Neuronal stem cell (in vitro differentiated cells): ENCODE measurements around the gene STARD13.

ENCODE experiments used
- DNase-seq: peaks from one replicate; pipeline ENCODE4 v3.0.0-alpha.2; 2013; ENCODE audit warnings: low spot score
- H2AFZ ChIP-seq: one replicate; pipeline ENCODE4 v1.6.1; 2013; ENCODE audit warnings: mild to moderate bottlenecking, low read length, inconsistent platforms
- H2AK5ac ChIP-seq: 2 replicates; pipeline ENCODE4 v1.6.1; 2013; ENCODE audit warnings: low read depth, mild to moderate bottlenecking, inconsistent platforms, low read length, moderate library complexity, mixed read lengths
- H2BK120ac ChIP-seq: 2 replicates; pipeline ENCODE4 v1.6.1; 2013; ENCODE audit warnings: low read depth, mild to moderate bottlenecking, inconsistent platforms, low read length, moderate library complexity, mixed read lengths
- H2BK12ac ChIP-seq: one replicate; pipeline ENCODE4 v1.6.1; 2013; ENCODE audit warnings: low read length, inconsistent platforms
- H2BK15ac ChIP-seq: 2 replicates; pipeline ENCODE4 v1.6.1; 2013; ENCODE audit warnings: mild to moderate bottlenecking, low read length, inconsistent platforms, mixed read lengths
- H2BK5ac ChIP-seq: one replicate; pipeline ENCODE4 v1.6.1; 2013; ENCODE audit warnings: inconsistent platforms, mild to moderate bottlenecking, low read length, moderate library complexity
- H3K14ac ChIP-seq: one replicate; pipeline ENCODE4 v1.6.1; 2013; ENCODE audit warnings: low read length, inconsistent platforms
- H3K18ac ChIP-seq: 2 replicates; pipeline ENCODE4 v1.6.1; 2013; ENCODE audit warnings: low read length, inconsistent platforms
- H3K23ac ChIP-seq: 2 replicates; pipeline ENCODE4 v1.6.1; 2013; ENCODE audit warnings: low read depth, mild to moderate bottlenecking, mixed read lengths, low read length, inconsistent platforms; ENCODE audit not compliant: poor library complexity
- H3K27ac ChIP-seq: replicated peaks from 3 replicates; pipeline ENCODE4 v1.5.1; 2013; ENCODE audit warnings: low read length, inconsistent platforms
- H3K27me3 ChIP-seq, 3 experiments: 2 replicates each; pipeline ENCODE4 v1.6.1; 2013; ENCODE audit warnings: low read length in 3 of 3, mild to moderate bottlenecking in 2 of 3, inconsistent platforms in 1 of 3, low read depth in 1 of 3, mixed read lengths in 1 of 3, moderate library complexity in 1 of 3; ENCODE audit not compliant: control insufficient read depth in 3 of 3, insufficient read depth in 3 of 3
- H3K36me3 ChIP-seq, 2 donors: replicated peaks in 1 of 2; 2 replicates each; pipeline ENCODE4 v1.6.1; 2013; ENCODE audit warnings: low read length in 2 of 2; ENCODE audit not compliant: control insufficient read depth in 2 of 2, insufficient read depth in 2 of 2
- H3K4ac ChIP-seq: 2 replicates; pipeline ENCODE4 v1.6.1; 2013; ENCODE audit warnings: inconsistent platforms, mild to moderate bottlenecking, low read length, moderate library complexity
- H3K4me1 ChIP-seq, 2 donors: 1 replicate in 1 of 2; 2 replicates in 1 of 2; pipeline ENCODE4 v1.6.1; 2013; ENCODE audit warnings: low read length in 2 of 2, low read depth in 1 of 2; ENCODE audit not compliant: control insufficient read depth in 2 of 2, insufficient read depth in 1 of 2
- H3K4me2 ChIP-seq: one replicate; pipeline ENCODE4 v1.6.1; 2013; ENCODE audit warnings: mild to moderate bottlenecking, low read length, inconsistent platforms; ENCODE audit not compliant: insufficient read depth, poor library complexity, severe bottlenecking
- H3K4me3 ChIP-seq, 2 donors: 2 replicates each; pipeline ENCODE4 v1.5.1; 2013; ENCODE audit warnings: low read length in 2 of 2, mild to moderate bottlenecking in 2 of 2, inconsistent platforms in 1 of 2, moderate library complexity in 1 of 2
- H3K79me1 ChIP-seq: one replicate; pipeline ENCODE4 v1.6.1; 2013; ENCODE audit warnings: low read depth, mild to moderate bottlenecking, inconsistent platforms, low read length, moderate library complexity
- H3K9ac ChIP-seq: one replicate; pipeline ENCODE4 v1.6.1; 2013; ENCODE audit warnings: mild to moderate bottlenecking, low read depth, low read length, inconsistent platforms; ENCODE audit not compliant: poor library complexity
- H3K9me3 ChIP-seq, 2 donors: replicated peaks in 1 of 2; 2 replicates each; pipeline versions ENCODE3 to v1.6.1; 2013; ENCODE audit warnings: low read length in 2 of 2, mild to moderate bottlenecking in 2 of 2, inconsistent platforms in 1 of 2, low read depth in 1 of 2, mixed read lengths in 1 of 2, moderate library complexity in 1 of 2; ENCODE audit not compliant: control insufficient read depth in 2 of 2, insufficient read depth in 1 of 2
- H4K8ac ChIP-seq: one replicate; pipeline ENCODE4 v1.6.1; 2013; ENCODE audit warnings: low read depth, mild to moderate bottlenecking, inconsistent platforms, low read length, moderate library complexity
- H4K91ac ChIP-seq: one replicate; pipeline ENCODE4 v1.6.1; 2013; ENCODE audit warnings: low read length, low read depth, mild to moderate bottlenecking, inconsistent platforms; ENCODE audit not compliant: poor library complexity
- WGBS, 2 donors: extraction: QIAGEN DNeasy Blood & Tissue Kit; methylation state at CpG; one replicate each; pipeline ENCODE4 v1.1.7; 2013; ENCODE audit warnings: missing lambda C conversion rate in 2 of 2, mixed read lengths in 1 of 2; ENCODE audit not compliant: insufficient read length in 2 of 2, insufficient replicate concordance in 1 of 2; ENCODE audit errors: extremely low coverage in 2 of 2; 5-methylcytosine and 5-hydroxymethylcytosine counted together

STARD13 gene

GRCh38 chr13:33312861-33313212 is 27.3 kb upstream of the STARD13 start:
- Histone ChIP-seq H3K4me3 (no peak overlapping the region), H3K79me1 (no peaks in the 10 kb centered on the region), H4K8ac (no peak overlapping the region), H4K91ac (no peak overlapping the region), H2AK5ac (no peak overlapping the region), H2BK5ac (no peak overlapping the region), H3K4me2 (no peak overlapping the region), H2BK120ac (no peak overlapping the region), H3K9me3 (no peaks in the 10 kb centered on the region), H3K27me3 (no peaks in the 10 kb centered on the region), H2BK12ac (no peak overlapping the region), H2BK15ac (no peak overlapping the region), H3K14ac (no peak overlapping the region), H3K18ac (no peak overlapping the region), H3K4ac (no peak overlapping the region), H2AFZ (no peak overlapping the region), H3K27ac (no peak overlapping the region), H3K4me1 (no peaks in the 10 kb centered on the region), H3K9ac (no peak overlapping the region), H3K36me3 (no peaks in the 10 kb centered on the region), H3K23ac (no peak overlapping the region)
- DNase-seq = no peak
- WGBS, 2 donors = no CpG with 5 or more reads among the region's 2 CpGs

- no peaks in the 10 kb centered on the region for H3K9me3 ChIP-seq
- no peak overlapping the region for H3K18ac ChIP-seq
- no peak overlapping the region for H3K14ac ChIP-seq
- no peak overlapping the region for H2BK120ac ChIP-seq
- no peak overlapping the region for H2BK5ac ChIP-seq
- H3K4ac ChIP-seq = no peak overlapping the region
- H3K23ac ChIP-seq = no peak overlapping the region
- no peaks in the 10 kb centered on the region for H3K4me1 ChIP-seq
- DNase-seq = no peak
- no peak overlapping the region for H3K4me2 ChIP-seq
- H2BK12ac ChIP-seq = no peak overlapping the region
- H2AK5ac ChIP-seq = no peak overlapping the region
- no peaks in the 10 kb centered on the region for H3K79me1 ChIP-seq
- no peak overlapping the region for H2AFZ ChIP-seq
- no peak overlapping the region for H4K8ac ChIP-seq
- no peak overlapping the region for H3K27ac ChIP-seq
- H3K4me3 ChIP-seq = no peak overlapping the region
- H4K91ac ChIP-seq = no peak overlapping the region
- no peak overlapping the region for H2BK15ac ChIP-seq
- no peak overlapping the region for H3K9ac ChIP-seq
- no peaks in the 10 kb centered on the region for H3K27me3 ChIP-seq
- WGBS, 2 donors = no CpG with 5 or more reads among the region's 4 CpGs
- no peaks in the 10 kb centered on the region for H3K36me3 ChIP-seq
Measured at GRCh38 chr13:33312150-33312860, 26.8 kb upstream of the STARD13 start.

- no peak overlapping the region for H3K4ac ChIP-seq
- H2BK5ac ChIP-seq = no peak overlapping the region
- H3K4me3 ChIP-seq = no peak overlapping the region
- H3K27me3 ChIP-seq = no peaks in the 10 kb centered on the region
- H4K8ac ChIP-seq = no peak overlapping the region
- no peak overlapping the region for H2BK12ac ChIP-seq
- no peaks in the 10 kb centered on the region for H3K9me3 ChIP-seq
- no peaks in the 10 kb centered on the region for H3K4me1 ChIP-seq
- H3K79me1 ChIP-seq = no peaks in the 10 kb centered on the region
- no peak for DNase-seq
- H2AK5ac ChIP-seq = no peak overlapping the region
- no peak overlapping the region for H3K27ac ChIP-seq
- no CpG with 5 or more reads among the region's 2 CpGs for WGBS, 2 donors
- no peak overlapping the region for H3K23ac ChIP-seq
- no peak overlapping the region for H3K4me2 ChIP-seq
- no peak overlapping the region for H4K91ac ChIP-seq
- no peak overlapping the region for H3K18ac ChIP-seq
- no peak overlapping the region for H3K9ac ChIP-seq
- H2AFZ ChIP-seq = no peak overlapping the region
- H3K36me3 ChIP-seq = no peaks in the 10 kb centered on the region
- H2BK120ac ChIP-seq = no peak overlapping the region
- no peak overlapping the region for H2BK15ac ChIP-seq
- H3K14ac ChIP-seq = no peak overlapping the region
Measured at GRCh38 chr13:33311040-33311439, 25.5 kb upstream of the STARD13 start.

GRCh38 chr13:33310245-33311038 is 24.9 kb upstream of the STARD13 start:
- Histone ChIP-seq H4K91ac (no peak overlapping the region), H3K27ac (no peak overlapping the region)
- WGBS, 2 donors = no CpG with 5 or more reads among the region's 4 CpGs

More at GRCh38 chr13:33310245-33311038, 24.9 kb upstream of the STARD13 start:
- Histone ChIP-seq H2BK15ac (no peak overlapping the region), H3K23ac (no peak overlapping the region), H3K18ac (no peak overlapping the region), H2AK5ac (no peak overlapping the region), H2BK12ac (no peak overlapping the region), H3K4ac (no peak overlapping the region), H3K36me3 (no peaks in the 10 kb centered on the region), H3K27me3 (no peaks in the 10 kb centered on the region), H3K4me3 (no peak overlapping the region), H3K4me2 (no peak overlapping the region), H3K9me3 (no peaks in the 10 kb centered on the region), H4K8ac (no peak overlapping the region), H3K79me1 (no peaks in the 10 kb centered on the region), H3K14ac (no peak overlapping the region), H3K9ac (no peak overlapping the region), H2AFZ (no peak overlapping the region), H3K4me1 (no peaks in the 10 kb centered on the region), H2BK120ac (no peak overlapping the region), H2BK5ac (no peak overlapping the region)
- DNase-seq = no peak
